Thyroid gland (tissue), 4 donors: ENCODE results near the gene ZBTB32. TPM values are rescaled to one million over a fixed set of nuclear protein-coding genes. Genes with fewer than 3 reads are reported as not detected.
A peak's percentile ranks its signal among the peaks of the same experiment; 100 is the strongest.

Experiments used
- DNase-seq, 2 donors: peaks; one replicate each; pipeline ENCODE4 v3.0.0-alpha.2; 2019
- H3K27ac ChIP-seq, 3 donors: fragments of 200-600 bp; sonication (generic); 1 replicate in 2 of 3; 2 replicates in 1 of 3; pipeline ENCODE4 v1.5.1; 2016 to 2019; ENCODE audit warnings: mild to moderate bottlenecking in 1 of 3, moderate library complexity in 1 of 3
- H3K27me3 ChIP-seq: fragments of 200-600 bp; sonication (generic); one replicate; pipeline ENCODE4 v1.5.1; 2019
- H3K36me3 ChIP-seq, 2 donors: fragments of 200-600 bp; sonication (generic); one replicate each; pipeline ENCODE4 v1.5.1; 2016 to 2019
- H3K4me1 ChIP-seq, 2 donors: fragments of 200-600 bp; sonication (generic); one replicate each; pipeline ENCODE4 v1.5.1; 2017 to 2019
- H3K4me3 ChIP-seq, 3 donors: fragments of 200-600 bp; sonication (generic); replicated peaks in 1 of 3; 1 replicate in 2 of 3; 2 replicates in 1 of 3; pipeline ENCODE4 v1.5.1; 2016; ENCODE audit warnings: mild to moderate bottlenecking in 1 of 3
- H3K9me3 ChIP-seq: fragments of 200-600 bp; sonication (generic); one replicate; pipeline ENCODE4 v1.5.1; 2017
- POLR2A ChIP-seq, 2 donors: fragments of 450-650 bp; IDR thresholded peaks; one replicate each; pipeline ENCODE4 v1.6.1; 2017; ENCODE audit warnings: antibody characterized with exemption in 2 of 2, mild to moderate bottlenecking in 2 of 2, moderate library complexity in 1 of 2
- WGBS, 2 donors: methylation state at CpG; one replicate each; pipeline ENCODE4 v1.1.5; 2017; 5-methylcytosine and 5-hydroxymethylcytosine counted together
- intact Hi-C: fragments of 100-400 bp; cut with DNase I; formaldehyde crosslinking; loops from one replicate; pipeline ENCODE4 v1.15.1; 2023
- total RNA-seq, 4 donors: library from RNA; depleted of rRNA; stranded (reverse); fragments of >200 nt; gene quantifications; one replicate each; pipeline ENCODE4 v1.2.3, GENCODE V29; 2016
- TF ChIP-seq, protein P1 (sequence below), 6 experiments: fragments of 200-600 bp in 3 of 6; fragments of 450-650 bp in 3 of 6; sonication (generic) in 3 of 6; IDR thresholded peaks; one replicate each; pipeline ENCODE4 v1.5.1; 2016 to 2019; ENCODE audit warnings: antibody characterized with exemption in 6 of 6, mild to moderate bottlenecking in 2 of 6, inconsistent platforms in 1 of 6, moderate library complexity in 1 of 6

Gene ZBTB32
- total RNA-seq, 4 donors from 2014 or later, result not detected

DNA sequence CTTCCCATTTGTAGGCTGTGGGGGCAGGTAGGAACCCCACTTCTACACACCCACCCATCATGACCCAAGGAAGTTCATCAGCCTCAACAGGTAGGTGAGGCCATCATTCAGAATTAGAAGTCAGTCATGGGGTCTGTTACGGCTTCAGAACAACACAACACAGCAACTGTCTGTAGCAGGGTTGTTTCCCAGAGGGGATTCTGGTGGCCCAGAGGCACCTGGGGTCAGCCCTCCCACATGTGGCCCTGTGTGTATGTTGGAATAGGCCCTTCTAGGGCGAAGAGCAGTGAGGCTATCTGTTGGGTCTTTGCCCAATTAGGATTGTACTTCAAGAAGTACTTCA, 34.5 kb downstream of the ZBTB32 start:
- Histone ChIP-seq H3K36me3 (peaks cover 22 to 29% of the 10 kb centered on the region in 2 donors), H3K9me3 (no peaks in the 10 kb centered on the region), H3K27me3 (no peaks in the 10 kb centered on the region), H3K4me1 (peaks cover 15% of the 10 kb centered on the region in 2 donors), H3K4me3 (no peak overlapping the region), H3K27ac (no peak overlapping the region)
- TF ChIP-seq POLR2A (IDR thresholded peaks at IDR 0.05), result no peak
- TF ChIP-seq, protein P1, sequence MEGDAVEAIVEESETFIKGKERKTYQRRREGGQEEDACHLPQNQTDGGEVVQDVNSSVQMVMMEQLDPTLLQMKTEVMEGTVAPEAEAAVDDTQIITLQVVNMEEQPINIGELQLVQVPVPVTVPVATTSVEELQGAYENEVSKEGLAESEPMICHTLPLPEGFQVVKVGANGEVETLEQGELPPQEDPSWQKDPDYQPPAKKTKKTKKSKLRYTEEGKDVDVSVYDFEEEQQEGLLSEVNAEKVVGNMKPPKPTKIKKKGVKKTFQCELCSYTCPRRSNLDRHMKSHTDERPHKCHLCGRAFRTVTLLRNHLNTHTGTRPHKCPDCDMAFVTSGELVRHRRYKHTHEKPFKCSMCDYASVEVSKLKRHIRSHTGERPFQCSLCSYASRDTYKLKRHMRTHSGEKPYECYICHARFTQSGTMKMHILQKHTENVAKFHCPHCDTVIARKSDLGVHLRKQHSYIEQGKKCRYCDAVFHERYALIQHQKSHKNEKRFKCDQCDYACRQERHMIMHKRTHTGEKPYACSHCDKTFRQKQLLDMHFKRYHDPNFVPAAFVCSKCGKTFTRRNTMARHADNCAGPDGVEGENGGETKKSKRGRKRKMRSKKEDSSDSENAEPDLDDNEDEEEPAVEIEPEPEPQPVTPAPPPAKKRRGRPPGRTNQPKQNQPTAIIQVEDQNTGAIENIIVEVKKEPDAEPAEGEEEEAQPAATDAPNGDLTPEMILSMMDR (IDR thresholded peaks at IDR 0.05), result no peak
- no peak for DNase-seq
- WGBS, 2 donors, result 100% methylated on average over 1 to 2 of the region's 2 CpGs
- intact Hi-C loops, result no loop called here

DNA sequence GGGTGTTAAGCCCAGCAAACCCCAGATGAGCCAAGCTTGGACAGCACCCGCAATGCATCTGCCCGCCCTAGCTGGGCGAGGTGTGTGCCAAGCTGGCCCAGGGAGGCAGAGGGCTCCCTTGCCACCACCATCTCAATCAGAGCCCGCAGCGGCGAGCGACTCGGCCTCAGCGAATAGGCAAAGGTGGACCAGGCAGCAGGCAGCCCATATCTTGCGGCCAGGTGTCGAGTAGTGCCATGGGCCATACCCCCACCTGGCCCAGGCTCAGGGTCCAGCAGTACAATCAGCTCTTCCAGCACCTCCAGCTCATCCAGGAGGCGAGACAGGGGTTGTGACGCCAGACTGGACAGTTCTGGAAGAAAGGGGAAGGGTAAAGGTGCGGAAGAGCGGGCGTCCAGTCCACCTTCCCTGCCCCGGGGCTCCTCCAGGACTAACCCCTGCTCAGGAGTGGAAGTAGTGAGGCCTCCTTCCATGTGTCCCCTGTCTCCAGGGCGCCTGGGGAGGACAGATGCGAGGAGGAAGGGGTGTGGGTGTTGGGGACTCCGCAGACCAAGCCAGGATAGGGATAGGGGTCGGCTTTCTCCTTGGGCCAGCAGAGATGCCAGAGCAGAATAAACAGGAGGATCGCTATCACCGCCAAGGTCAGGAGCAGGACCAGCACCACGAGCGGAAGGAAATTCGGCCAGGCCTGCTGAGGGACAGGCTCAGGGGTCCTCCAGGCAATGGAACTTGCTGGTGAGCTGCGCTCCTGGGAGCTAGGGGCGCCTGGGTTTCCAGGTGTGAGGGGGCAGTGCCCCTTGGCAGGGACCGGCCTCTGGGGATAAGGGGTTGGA, 35.1 kb downstream of the ZBTB32 start:
- DNase-seq, result no peak
- Histone ChIP-seq H3K4me3 (peak overlapping the region in 1 of 3 donors; percentile 45), H3K4me1 (peaks cover 20 to 21% of the 10 kb centered on the region in 2 donors), H3K9me3 (no peaks in the 10 kb centered on the region), H3K27ac (peak overlapping the region in 1 of 3 donors; percentile 48), H3K27me3 (no peaks in the 10 kb centered on the region), H3K36me3 (peaks cover 22 to 31% of the 10 kb centered on the region in 2 donors)
- TF ChIP-seq, protein P1 (IDR thresholded peaks at IDR 0.05), result no peak
- TF ChIP-seq POLR2A (IDR thresholded peaks at IDR 0.05), result no peak
- WGBS, 2 donors, result 73 to 86% methylated on average over 20 to 26 of the region's 29 CpGs
- intact Hi-C loops, result no loop called here

DNA sequence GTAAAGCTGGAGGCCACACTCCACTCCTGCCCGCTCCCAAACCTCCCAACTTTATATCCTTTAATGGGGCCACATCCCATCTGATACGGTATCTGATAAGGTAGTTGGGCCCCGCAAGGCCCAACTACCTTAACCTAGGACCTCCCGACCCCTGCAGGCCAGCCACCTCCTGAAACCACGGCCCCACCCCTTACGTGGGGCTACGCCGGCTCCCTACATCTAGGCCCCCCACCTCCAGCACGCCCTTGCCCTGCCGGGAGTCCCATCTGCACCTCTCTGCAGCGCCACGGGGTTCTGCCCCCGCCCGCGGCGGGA, 35.7 kb downstream of the ZBTB32 start:
- intact Hi-C loops, result no loop called here
- no peak for DNase-seq
- Histone ChIP-seq H3K36me3 (peaks cover 22 to 31% of the 10 kb centered on the region in 2 donors), H3K27me3 (no peaks in the 10 kb centered on the region), H3K4me3 (peak overlapping the region in 2 of 3 donors; percentile 45 to 73), H3K27ac (peak overlapping the region in 2 of 3 donors; percentile 29 to 48), H3K4me1 (peaks cover 20 to 24% of the 10 kb centered on the region in 2 donors), H3K9me3 (no peaks in the 10 kb centered on the region)
- TF ChIP-seq, protein P1 (IDR thresholded peaks at IDR 0.05), result no peak
- no peak for TF ChIP-seq POLR2A (IDR thresholded peaks at IDR 0.05)
- 3 to 20% methylated on average over 3 to 16 of the region's 16 CpGs for WGBS, 2 donors

DNA sequence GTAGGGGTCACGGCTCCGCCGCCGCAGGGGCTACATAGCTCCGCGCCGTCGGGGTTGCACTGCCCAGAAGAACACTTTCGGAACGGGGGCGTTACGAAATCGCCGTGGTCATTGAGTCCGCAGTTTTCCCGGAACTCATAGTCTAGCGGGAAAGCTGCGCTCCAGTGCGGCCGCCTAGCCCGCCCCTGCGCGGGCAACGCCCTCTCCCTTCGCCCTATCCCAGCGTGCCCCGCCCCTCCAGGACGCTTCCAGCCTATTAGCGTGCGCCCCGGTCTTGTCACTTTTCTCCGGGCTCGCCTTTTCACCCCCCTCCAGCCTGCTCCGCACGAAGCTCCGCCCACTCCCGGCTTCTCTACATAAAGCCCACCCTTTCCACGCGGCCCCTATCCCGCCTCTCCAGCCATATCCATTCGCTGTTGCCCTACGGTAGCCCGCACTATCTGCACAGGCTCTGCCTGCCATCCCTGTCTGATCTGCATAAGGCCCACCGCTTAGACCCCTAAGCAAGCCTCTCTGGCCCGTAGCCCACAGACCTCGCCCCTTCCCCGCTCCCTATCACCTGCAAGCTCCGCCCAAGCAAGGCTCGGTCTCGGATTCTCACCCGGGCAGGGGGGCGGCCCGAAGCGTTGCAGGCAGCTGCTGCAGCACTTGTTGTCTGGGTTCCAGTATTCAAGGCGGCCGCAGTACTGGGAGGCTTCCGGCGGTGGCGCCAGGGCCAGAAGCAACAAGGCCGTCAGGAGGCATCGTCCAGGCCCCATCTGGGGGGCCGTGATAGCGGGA, 36.3 kb downstream of the ZBTB32 start:
- Histone ChIP-seq H3K9me3 (no peaks in the 10 kb centered on the region), H3K27me3 (no peaks in the 10 kb centered on the region), H3K4me3 (peak overlapping the region in 2 of 3 donors; percentile 45 to 73), H3K4me1 (peaks cover 20 to 24% of the 10 kb centered on the region in 2 donors), H3K27ac (peak overlapping the region; percentile 25 to 48 (median 29)), H3K36me3 (peaks cover 21 to 27% of the 10 kb centered on the region in 2 donors)
- DNase-seq, result peak; percentile 99
- TF ChIP-seq, protein P1 (IDR thresholded peaks at IDR 0.05), result no peak
- TF ChIP-seq POLR2A (IDR thresholded peaks at IDR 0.05), result no peak
- intact Hi-C loops, result no loop called here
- 1 to 2% methylated on average over 27 to 47 of the region's 63 CpGs for WGBS, 2 donors

DNA sequence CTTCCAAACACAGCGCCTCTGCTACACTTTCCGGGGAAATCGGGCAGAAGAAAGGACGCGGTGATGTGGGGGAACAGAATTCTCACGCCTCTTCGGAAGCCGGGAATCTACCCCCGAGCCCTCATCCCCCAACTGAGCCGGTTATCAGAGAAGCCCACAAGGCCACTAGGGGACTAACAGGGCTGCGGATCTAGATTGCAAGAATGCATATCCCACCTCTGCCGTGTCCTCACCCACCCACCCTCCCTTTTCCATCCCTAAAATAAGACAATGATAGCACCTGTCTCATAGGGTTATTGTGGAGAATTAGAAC, 36.8 kb downstream of the ZBTB32 start:
- peaks cover 18 to 26% of the 10 kb centered on the region in 2 donors for H3K36me3 ChIP-seq
- WGBS, 2 donors, result 9 to 10% methylated on average over 12 of the region's 12 CpGs
- intact Hi-C loops, result no loop called here
- H3K9me3 ChIP-seq, result no peaks in the 10 kb centered on the region
- H3K27me3 ChIP-seq, result no peaks in the 10 kb centered on the region
- no peak for DNase-seq
- TF ChIP-seq, protein P1 (IDR thresholded peaks at IDR 0.05), result no peak
- no peak for TF ChIP-seq POLR2A (IDR thresholded peaks at IDR 0.05)
- H3K27ac ChIP-seq, result peak overlapping the region in 2 of 3 donors; percentile 25 to 46
- H3K4me3 ChIP-seq, result peak overlapping the region in 1 of 3 donors; percentile 45
- peaks cover 24 to 28% of the 10 kb centered on the region in 2 donors for H3K4me1 ChIP-seq
